K562 treated with DMSO at 1 percent for 12 hours (cell line): Measurements from ENCODE around the gene SENP8. TPM values are rescaled to one million over a fixed set of nuclear protein-coding genes. Genes with fewer than 3 reads are reported as not detected.

Experiments used
- total RNA-seq: library from RNA; unstranded; fragments of 300-600 nt; gene quantifications from 2 replicates; pipeline ENCODE4 v1.2.3, GENCODE V29; 2022; ENCODE audit not compliant: insufficient read depth

SENP8 gene
- total RNA-seq, result 0.44 and 0.68 TPM in 2 replicates

GRCh38 chr15:72118017-72118978, at the start of gene SENP8, which contains the start of gene MYO9A:
Gene SENP8, plus strand, starts transcription at chr15:72118403. Its CDS starts 21,221 bp downstream, at chr15:72139624.
Gene MYO9A, minus strand, starts transcription at chr15:72118150. Its CDS starts 71,587 bp downstream, at chr15:72046563.

Other genes with a start within 250 kb of the SENP8 start
- gene MYO9A, start 253 bp upstream of the SENP8 start, total RNA-seq, result 1.6 and 7.7 TPM in 2 replicates
- not detected in 2 replicates for gene GRAMD2A, start 79.4 kb downstream of the SENP8 start, total RNA-seq
- 866 and 1,032 TPM in 2 replicates for gene PKM, start 112.8 kb downstream of the SENP8 start, total RNA-seq
- gene PARP6, start 154.2 kb downstream of the SENP8 start, total RNA-seq, result 17.2 and 35.0 TPM in 2 replicates
- 0.75 TPM in 1 of 2 replicates, not detected in the other for gene CELF6, start 201.8 kb downstream of the SENP8 start, total RNA-seq